HCT116 (cell line): Measurements from ENCODE around the gene SDC1. TPM values are rescaled to one million over a fixed set of nuclear protein-coding genes. Genes with fewer than 3 reads are reported as not detected.

Experiments
- ATAC-seq: fragments of 200-7000 bp; cut with Tn5 transposase; 2 replicates; pipeline ENCODE4 v1.9.1; 2020; ENCODE audit warnings: mild to moderate bottlenecking, moderate library complexity
- BruUV-seq: library from RNA; stranded (reverse); fragments of 400-500 nt; replicated peaks from 2 replicates; lab custom pipeline; 2021; lab: Mats Ljungman, UMichigan
- CTCF ChIA-PET: fragments of 300-600 bp; sonication (Branson Sonifier 250); formaldehyde crosslinking; loops from one replicate; lab custom pipeline; 2021; ENCODE audit warnings: antibody characterized with exemption; lab: Charles Lee
- POLR2A ChIA-PET: fragments of 300-600, 350-600 bp; sonication (Branson Sonifier 250); formaldehyde crosslinking; loops from one replicate; lab custom pipeline; 2021; ENCODE audit warnings: antibody characterized with exemption; lab: Charles Lee
- RAD21 ChIA-PET, 2 experiments: fragments of 300-600 bp; sonication (Branson Sonifier 250); formaldehyde crosslinking; loops; one replicate each; lab custom pipeline; 2023; ENCODE audit warnings: low total read pairs in 2 of 2; ENCODE audit not compliant: uncharacterized antibody in 2 of 2, unreplicated experiment in 2 of 2, low non-redundant PET in 1 of 2; lab: Charles Lee
- DNase-seq: peaks from one replicate; pipeline ENCODE4 v3.0.0-alpha.2; 2010; ENCODE audit warnings: low read depth, low spot score
- H2AFZ ChIP-seq: fragments of 200-600 bp; shearing (Covaris generic), sonication (generic); 2 replicates; pipeline ENCODE4 v1.6.1; 2017; ENCODE audit warnings: low read depth, mixed run types, mixed read lengths, antibody characterized with exemption, low read length; ENCODE audit not compliant: poor library complexity, severe bottlenecking
- H3K27ac ChIP-seq: 2 replicates; pipeline ENCODE4 v1.5.1; 2012; ENCODE audit warnings: low read depth, low read length
- H3K27me3 ChIP-seq: fragments of 200-600 bp; sonication (generic); 2 replicates; pipeline ENCODE4 v1.6.1; 2016; ENCODE audit warnings: mixed run types, low read length, mixed read lengths; ENCODE audit not compliant: insufficient read depth
- H3K36me3 ChIP-seq, 2 experiments: fragments of 200-500 bp in 1 of 2; fragments of 200-600 bp in 1 of 2; sonication (Bioruptor generic) in 1 of 2; sonication (generic) in 1 of 2; 2 replicates each; pipeline versions ENCODE4 v1.5.1 to v1.6.1; 2014 to 2016; ENCODE audit warnings: low read length in 2 of 2, inconsistent platforms in 1 of 2, mixed read lengths in 1 of 2, mixed run types in 1 of 2; ENCODE audit not compliant: insufficient read depth in 2 of 2, control insufficient read depth in 1 of 2
- H3K4me1 ChIP-seq, 2 experiments: fragments of 200-600 bp in 1 of 2; sonication (generic) in 1 of 2; 2 replicates each; pipeline versions ENCODE4 v1.5.1 to v1.6.1; 2012 to 2017; ENCODE audit warnings: low read length in 2 of 2, inconsistent platforms in 1 of 2, mild to moderate bottlenecking in 1 of 2, mixed read lengths in 1 of 2, mixed run types in 1 of 2, moderate library complexity in 1 of 2; ENCODE audit not compliant: insufficient read depth in 2 of 2, control insufficient read depth in 1 of 2
- H3K4me2 ChIP-seq: fragments of 200-600 bp; sonication (generic); 2 replicates; pipeline ENCODE4 v1.6.1; 2017; ENCODE audit warnings: mixed run types, low read length, mixed read lengths
- H3K4me3 ChIP-seq, 2 experiments: fragments of 200-600 bp in 1 of 2; sonication (generic) in 1 of 2; replicated peaks in 1 of 2; 2 replicates each; pipeline ENCODE4 v1.5.1; 2011 to 2016; ENCODE audit warnings: low read length in 2 of 2, control low read depth in 1 of 2, low read depth in 1 of 2, mild to moderate bottlenecking in 1 of 2, mixed read lengths in 1 of 2, mixed run types in 1 of 2
- H3K79me2 ChIP-seq: fragments of 200-600 bp; sonication (generic); 2 replicates; pipeline ENCODE4 v1.6.1; 2017; ENCODE audit warnings: mild to moderate bottlenecking, mixed run types, low read length, moderate library complexity, mixed read lengths; ENCODE audit not compliant: insufficient read depth
- H3K9ac ChIP-seq: fragments of 200-600 bp; sonication (generic); 2 replicates; pipeline ENCODE4 v1.6.1; 2016; ENCODE audit warnings: low read length, mixed read lengths
- H3K9me2 ChIP-seq: fragments of 200-600 bp; sonication (generic), shearing (Covaris generic); 2 replicates; pipeline ENCODE4 v1.6.1; 2017; ENCODE audit warnings: mixed run types, mild to moderate bottlenecking, moderate library complexity; ENCODE audit not compliant: insufficient read depth
- H3K9me3 ChIP-seq, 2 experiments: fragments of 200-500 bp in 1 of 2; fragments of 200-600 bp in 1 of 2; sonication (Bioruptor generic) in 1 of 2; sonication (generic) in 1 of 2; 2 replicates each; pipeline ENCODE4 v1.6.1; 2014 to 2017; ENCODE audit warnings: low read length in 2 of 2, mixed read lengths in 2 of 2, inconsistent platforms in 1 of 2, low read depth in 1 of 2, mild to moderate bottlenecking in 1 of 2, mixed run types in 1 of 2, moderate library complexity in 1 of 2; ENCODE audit not compliant: control insufficient read depth in 1 of 2, insufficient read depth in 1 of 2
- H4K20me1 ChIP-seq: fragments of 200-600 bp; sonication (generic), shearing (Covaris generic); 2 replicates; pipeline ENCODE4 v1.6.1; 2017; ENCODE audit warnings: mixed run types, mild to moderate bottlenecking, moderate library complexity; ENCODE audit not compliant: insufficient read depth
- CTCF ChIP-seq, 3 experiments: fragments of 200-600 bp in 1 of 3; sonication (generic) in 1 of 3; IDR thresholded peaks in 2 of 3; conservative IDR thresholded peaks in 1 of 3; 2 replicates each; pipeline ENCODE4 v1.5.1; 2012 to 2017; ENCODE audit warnings: low read depth in 2 of 3, low read length in 2 of 3, antibody characterized with exemption in 1 of 3, borderline replicate concordance in 1 of 3, control low read depth in 1 of 3, mild to moderate bottlenecking in 1 of 3, mixed read lengths in 1 of 3, mixed run types in 1 of 3, moderate library complexity in 1 of 3; ENCODE audit not compliant: insufficient read depth in 1 of 3
- EGR1 ChIP-seq: IDR thresholded peaks from 2 replicates; pipeline ENCODE4 v1.6.1; 2012; ENCODE audit warnings: low read depth
- ELF1 ChIP-seq: IDR thresholded peaks from 2 replicates; pipeline ENCODE4 v1.6.1; 2012; ENCODE audit warnings: low read depth, borderline replicate concordance
- JUND ChIP-seq: IDR thresholded peaks from 2 replicates; pipeline ENCODE4 v1.6.1; 2012
- POLR2AphosphoS5 ChIP-seq: IDR thresholded peaks from 2 replicates; pipeline ENCODE4 v1.6.1; 2011; ENCODE audit warnings: mild to moderate bottlenecking, low read depth, low read length, moderate library complexity
- RAD21 ChIP-seq: IDR thresholded peaks from 2 replicates; pipeline ENCODE4 v1.6.1; 2012; ENCODE audit warnings: low read depth, mild to moderate bottlenecking
- REST ChIP-seq: IDR thresholded peaks from 2 replicates; pipeline ENCODE4 v1.6.1; 2012; ENCODE audit warnings: low read depth
- SIN3A ChIP-seq: IDR thresholded peaks from 2 replicates; pipeline ENCODE4 v1.6.1; 2012; ENCODE audit warnings: low read depth
- SP1 ChIP-seq: IDR thresholded peaks from 2 replicates; pipeline ENCODE4 v1.6.1; 2012; ENCODE audit warnings: low read depth
- SRF ChIP-seq: IDR thresholded peaks from 2 replicates; pipeline ENCODE4 v1.6.1; 2012; ENCODE audit warnings: low read depth
- ZBTB33 ChIP-seq: IDR thresholded peaks from 2 replicates; pipeline ENCODE4 v1.6.1; 2011; ENCODE audit warnings: mild to moderate bottlenecking, low read length, moderate library complexity; ENCODE audit not compliant: insufficient replicate concordance; ENCODE audit errors: extremely low read depth
- ZFX ChIP-seq: fragments of 450-650 bp; IDR thresholded peaks from 2 replicates; pipeline ENCODE4 v1.6.1; 2017
- intact Hi-C: fragments of 100-400 bp; cut with micrococcal nuclease; formaldehyde crosslinking; loops from 2 replicates; pipeline ENCODE4 v1.10.0; 2022
- total RNA-seq: library from RNA; stranded (reverse); gene quantifications from one replicate; pipeline ENCODE4 v1.2.1, GENCODE V29; 2021; ENCODE audit not compliant: unreplicated experiment

Gene SDC1
- total RNA-seq, 1 experiment from 2014 or later = 32.0 TPM

- intact Hi-C loops = no loop called here
- Histone ChIP-seq H3K9me2 (no peaks in the 10 kb centered on the region), H3K36me3 (no peaks in the 10 kb centered on the region), H3K9ac (no peak overlapping the region)
- TF ChIP-seq JUND = no peak
- TF ChIP-seq POLR2AphosphoS5 = no peak
- no peak for TF ChIP-seq SP1
- no peak for TF ChIP-seq REST
- TF ChIP-seq SIN3A = no peak
- TF ChIP-seq ZFX = no peak
- no peak for TF ChIP-seq ELF1
- no peak for TF ChIP-seq ZBTB33
- no peak for TF ChIP-seq RAD21
- TF ChIP-seq SRF = no peak
- TF ChIP-seq CTCF (IDR thresholded peaks at IDR 0.05 in 2 of 3, conservative IDR thresholded peaks at IDR 0.05 in 1 of 3; ENCODE audit: borderline replicate concordance in 1 of 3, insufficient read depth in 1 of 3, low read depth in 2 of 3, low read length in 2 of 3) = no peak
- no peak for TF ChIP-seq EGR1
- TF ChIP-seq, all 23 proteins: peak for 0
- ChIA-PET CTCF (no interaction called here), RAD21 (no interaction called here), POLR2A (no interaction called here)
- Histone ChIP-seq H3K4me3 (no peak overlapping the region), H3K79me2 (no peaks in the 10 kb centered on the region), H4K20me1 (no peaks in the 10 kb centered on the region), H3K9me3 (no peaks in the 10 kb centered on the region), H3K4me2 (no peak overlapping the region), H2AFZ (no peak overlapping the region), H3K4me1 (peaks cover 3 to 29% of the 10 kb centered on the region in 2 experiments; a peak in 3 of 4 replicates), H3K27me3 (no peaks in the 10 kb centered on the region), H3K27ac (no peak overlapping the region)
- BruUV-seq = no TSS peak
- DNase-seq (no peak), ATAC-seq (no peak)
These were observed 36.7 kb downstream of the SDC1 start for GRCh38 chr2:20188201-20188600.
